ENCODE measurements around the gene RELA. TPM values are rescaled to one million over a fixed set of nuclear protein-coding genes. Genes with fewer than 3 reads are reported as not detected.

RELA gene
- total RNA-seq, 1 experiment from 2014 or later: 83.0 TPM

DNA sequence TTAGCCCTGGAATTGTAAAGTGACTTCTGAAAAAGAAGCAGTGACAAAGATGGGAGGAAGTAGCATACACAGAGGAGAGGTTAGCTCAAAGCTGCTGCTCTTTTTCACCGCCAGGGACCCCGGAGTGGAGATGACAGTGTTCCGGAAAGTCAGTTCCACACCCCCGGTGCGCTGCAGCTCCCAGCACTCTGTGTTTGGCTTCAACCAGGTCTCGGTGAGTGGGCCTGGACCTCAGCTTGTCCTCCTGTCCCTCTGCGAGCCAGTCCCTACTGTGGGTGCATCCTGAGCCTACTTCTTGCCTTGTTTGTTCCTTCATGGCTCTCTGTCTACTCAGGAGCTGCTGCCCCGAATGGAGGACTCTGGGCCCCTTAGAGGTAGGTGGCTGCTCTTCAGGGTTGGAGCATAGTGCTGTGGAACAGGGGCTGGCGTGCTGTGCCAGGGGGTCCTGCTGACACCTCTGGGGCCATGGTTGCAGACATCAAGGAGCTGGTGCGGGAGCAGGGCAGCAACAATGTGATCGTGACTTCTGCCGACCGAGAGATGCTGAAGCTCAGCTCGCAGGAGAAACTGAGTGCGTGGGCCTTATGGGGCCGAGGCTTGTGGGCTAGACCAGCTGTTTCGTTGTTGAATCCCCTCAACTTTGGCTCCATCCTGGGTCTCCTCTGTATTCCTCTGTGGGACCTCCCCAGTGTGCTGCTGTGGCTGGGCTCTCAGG lies 45.4 kb downstream of the RELA start:
- Mint-ChIP-seq H3K4me3 (ENCODE audit: unreplicated experiment) (peak overlapping the region; percentile 91), H3K27me3 (ENCODE audit: insufficient read depth, unreplicated experiment) (no peaks in the 10 kb centered on the region), H3K27ac (ENCODE audit: low read depth, unreplicated experiment) (peak overlapping the region; percentile 91), H3K36me3 (ENCODE audit: insufficient read depth, unreplicated experiment) (peaks cover 32% of the 10 kb centered on the region), H3K4me1 (ENCODE audit: insufficient read depth, unreplicated experiment) (peaks cover 13% of the 10 kb centered on the region), H3K9me3 (ENCODE audit: unreplicated experiment) (no peaks in the 10 kb centered on the region)
- no peak for TF ChIP-seq CTCF (IDR thresholded peaks at IDR 0.05; ENCODE audit: unreplicated experiment)
- CTCF ChIA-PET: interaction anchor here (0.6 to 1.9 kb wide), 7 partner anchors 11 to 163 kb away, joined by 3 to 7 read pairs (median 4); partner anchors contain the start of genes SIPA1 and ZNRD2
- POLR2A ChIA-PET: interaction anchor here (0.6 to 6.9 kb wide), 9 partner anchors 15 to 232 kb away, joined by 3 to 103 read pairs (median 4); partner anchors contain the start of genes FAM89B, RELA and ZNRD2
- DNase-seq (ENCODE audit: unreplicated experiment): no peak
- BruUV-seq (replicated peaks): no TSS peak
- intact Hi-C loops (cut with micrococcal nuclease): loop anchor here (5.0 kb wide), 1 partner anchor 35 kb away; no protein-coding TSS in a partner anchor

GRCh38 chr11:65616575-65617001 lies 46.1 kb downstream of the RELA start:
- CTCF ChIA-PET: interaction anchor here (1.1 to 1.9 kb wide), 5 partner anchors 12 to 75 kb away, joined by 3 to 7 read pairs (median 5); partner anchors contain the start of genes SIPA1 and ZNRD2

DNA sequence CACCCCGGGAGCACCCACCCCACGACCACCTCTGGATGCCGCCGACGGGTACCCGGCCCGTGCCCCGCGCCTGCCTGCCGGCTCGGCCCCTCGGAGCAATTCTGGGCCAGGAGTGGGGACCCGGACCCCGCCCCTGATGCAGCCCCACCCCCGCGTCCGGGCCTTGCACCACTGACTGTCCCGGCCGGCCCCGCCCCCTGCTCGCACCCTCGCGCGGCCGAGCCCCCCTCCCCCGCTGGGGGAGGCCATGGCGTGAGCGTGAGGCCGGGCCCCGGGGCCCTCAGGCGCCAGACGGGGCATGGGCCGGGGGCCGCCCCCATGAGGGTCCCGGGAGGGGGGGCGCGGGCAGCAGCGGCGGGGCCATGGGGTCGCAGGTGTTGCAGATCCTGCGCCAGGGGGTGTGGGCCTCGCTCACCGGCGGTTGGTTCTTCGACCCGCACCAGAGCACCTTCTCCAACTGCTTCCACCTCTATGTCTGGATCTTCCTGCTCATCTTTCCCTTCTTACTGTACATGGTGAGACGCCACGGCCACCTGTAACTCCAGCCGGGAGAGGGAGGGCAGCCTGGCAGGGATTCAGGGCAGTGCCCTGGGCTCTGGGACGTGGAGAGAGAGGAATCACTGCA lies 46.7 kb downstream of the RELA start:
- Mint-ChIP-seq H3K4me1 (ENCODE audit: insufficient read depth, unreplicated experiment) (peaks cover 20% of the 10 kb centered on the region), H3K4me3 (ENCODE audit: unreplicated experiment) (peak overlapping the region; percentile 91), H3K36me3 (ENCODE audit: insufficient read depth, unreplicated experiment) (peaks cover 22% of the 10 kb centered on the region), H3K27me3 (ENCODE audit: insufficient read depth, unreplicated experiment) (no peaks in the 10 kb centered on the region), H3K27ac (ENCODE audit: low read depth, unreplicated experiment) (peak overlapping the region; percentile 91), H3K9me3 (ENCODE audit: unreplicated experiment) (no peaks in the 10 kb centered on the region)
- no peak for TF ChIP-seq CTCF (IDR thresholded peaks at IDR 0.05; ENCODE audit: unreplicated experiment)
- ChIA-PET POLR2A (interaction anchor here (0.6 to 6.9 kb wide), 28 partner anchors 17 to 1967 kb away, joined by 3 to 103 read pairs (median 5); partner anchors contain the start of genes CFL1, EHBP1L1, FAM89B and FIBP), CTCF (interaction anchor here (0.6 to 2.0 kb wide), 6 partner anchors 12 to 75 kb away, joined by 3 to 11 read pairs (median 4); partner anchors contain the start of genes FAM89B and SIPA1)
- no peak for DNase-seq (ENCODE audit: unreplicated experiment)
- BruUV-seq (replicated peaks): no TSS peak
- intact Hi-C loops (cut with micrococcal nuclease): loop anchor here (1.0 to 5.0 kb wide), 2 partner anchors 36 to 39 kb away; no protein-coding TSS in a partner anchor

More at GRCh38 chr11:65616575-65617001, 46.1 kb downstream of the RELA start:
- Mint-ChIP-seq H3K4me3 (ENCODE audit: unreplicated experiment) (peak overlapping the region; percentile 91), H3K27me3 (ENCODE audit: insufficient read depth, unreplicated experiment) (no peaks in the 10 kb centered on the region), H3K36me3 (ENCODE audit: insufficient read depth, unreplicated experiment) (peaks cover 27% of the 10 kb centered on the region), H3K27ac (ENCODE audit: low read depth, unreplicated experiment) (peak overlapping the region; percentile 91), H3K9me3 (ENCODE audit: unreplicated experiment) (no peaks in the 10 kb centered on the region), H3K4me1 (ENCODE audit: insufficient read depth, unreplicated experiment) (peaks cover 20% of the 10 kb centered on the region)
- DNase-seq (ENCODE audit: unreplicated experiment): no peak
- TSS peak; percentile 24 for BruUV-seq (replicated peaks)
- intact Hi-C loops (cut with micrococcal nuclease): loop anchor here (5.0 kb wide), 1 partner anchor 36 kb away; no protein-coding TSS in a partner anchor
- POLR2A ChIA-PET: interaction anchor here (0.6 to 6.9 kb wide), 7 partner anchors 27 to 233 kb away, joined by 3 to 103 read pairs (median 4); partner anchors contain the start of genes FAM89B, RELA and ZNRD2
- no peak for TF ChIP-seq CTCF (IDR thresholded peaks at IDR 0.05; ENCODE audit: unreplicated experiment)

Data from MCF 10A (cell line).